Measurements from ENCODE around the gene MOSPD3. TPM values are rescaled to one million over a fixed set of nuclear protein-coding genes. Genes with fewer than 3 reads are reported as not detected.

Gene MOSPD3
- total and polyA plus RNA-seq, 8 donors = 4.0 to 30.7 (median 20.4) TPM; not detected in 1

DNA sequence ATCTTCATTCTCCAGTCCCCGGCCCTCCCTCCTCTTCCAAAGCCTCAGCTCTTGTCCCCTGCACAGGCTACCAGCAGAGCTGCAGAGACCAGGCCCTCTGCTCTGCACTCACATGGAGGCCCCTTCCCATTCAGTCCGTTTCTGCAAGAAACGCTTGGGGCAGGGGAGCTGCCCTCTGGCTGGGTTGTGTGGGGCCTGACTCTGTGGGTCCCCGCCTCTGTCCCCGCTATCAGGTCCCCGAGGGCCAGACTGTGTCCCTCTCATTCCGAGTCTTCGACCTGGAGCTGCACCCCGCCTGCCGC, 8.7 kb upstream of the MOSPD3 start:
- H3K36me3 ChIP-seq = no peaks in the 10 kb centered on the region
- no peak for TF ChIP-seq POLR2AphosphoS5 (IDR thresholded peaks at IDR 0.05)
- TF ChIP-seq EP300 (IDR thresholded peaks at IDR 0.05) = no peak
- TF ChIP-seq, protein P1, sequence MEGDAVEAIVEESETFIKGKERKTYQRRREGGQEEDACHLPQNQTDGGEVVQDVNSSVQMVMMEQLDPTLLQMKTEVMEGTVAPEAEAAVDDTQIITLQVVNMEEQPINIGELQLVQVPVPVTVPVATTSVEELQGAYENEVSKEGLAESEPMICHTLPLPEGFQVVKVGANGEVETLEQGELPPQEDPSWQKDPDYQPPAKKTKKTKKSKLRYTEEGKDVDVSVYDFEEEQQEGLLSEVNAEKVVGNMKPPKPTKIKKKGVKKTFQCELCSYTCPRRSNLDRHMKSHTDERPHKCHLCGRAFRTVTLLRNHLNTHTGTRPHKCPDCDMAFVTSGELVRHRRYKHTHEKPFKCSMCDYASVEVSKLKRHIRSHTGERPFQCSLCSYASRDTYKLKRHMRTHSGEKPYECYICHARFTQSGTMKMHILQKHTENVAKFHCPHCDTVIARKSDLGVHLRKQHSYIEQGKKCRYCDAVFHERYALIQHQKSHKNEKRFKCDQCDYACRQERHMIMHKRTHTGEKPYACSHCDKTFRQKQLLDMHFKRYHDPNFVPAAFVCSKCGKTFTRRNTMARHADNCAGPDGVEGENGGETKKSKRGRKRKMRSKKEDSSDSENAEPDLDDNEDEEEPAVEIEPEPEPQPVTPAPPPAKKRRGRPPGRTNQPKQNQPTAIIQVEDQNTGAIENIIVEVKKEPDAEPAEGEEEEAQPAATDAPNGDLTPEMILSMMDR (IDR thresholded peaks at IDR 0.05) = no peak
- no peak for TF ChIP-seq POLR2A (IDR thresholded peaks at IDR 0.05)
- WGBS, 5 donors = 15 to 26% (median 18%) methylated on average over 3 to 10 of the region's 10 CpGs
- peaks cover 23 to 42% (median 36%) of the 10 kb centered on the region in 4 donors for H3K4me1 ChIP-seq
- DNase-seq = no peak
- peaks cover 0 to 3% (median 0%) of the 10 kb centered on the region in 3 donors for H3K27me3 ChIP-seq
- peak overlapping the region; percentile 61 to 86 (median 76) for H3K4me3 ChIP-seq
- no peaks in the 10 kb centered on the region for H3K9me3 ChIP-seq
- intact Hi-C loops (cut with DNase I; ENCODE audit: low total_unique reads) = no loop called here
- H3K27ac ChIP-seq = peak overlapping the region; percentile 68 to 89 (median 83)

DNA sequence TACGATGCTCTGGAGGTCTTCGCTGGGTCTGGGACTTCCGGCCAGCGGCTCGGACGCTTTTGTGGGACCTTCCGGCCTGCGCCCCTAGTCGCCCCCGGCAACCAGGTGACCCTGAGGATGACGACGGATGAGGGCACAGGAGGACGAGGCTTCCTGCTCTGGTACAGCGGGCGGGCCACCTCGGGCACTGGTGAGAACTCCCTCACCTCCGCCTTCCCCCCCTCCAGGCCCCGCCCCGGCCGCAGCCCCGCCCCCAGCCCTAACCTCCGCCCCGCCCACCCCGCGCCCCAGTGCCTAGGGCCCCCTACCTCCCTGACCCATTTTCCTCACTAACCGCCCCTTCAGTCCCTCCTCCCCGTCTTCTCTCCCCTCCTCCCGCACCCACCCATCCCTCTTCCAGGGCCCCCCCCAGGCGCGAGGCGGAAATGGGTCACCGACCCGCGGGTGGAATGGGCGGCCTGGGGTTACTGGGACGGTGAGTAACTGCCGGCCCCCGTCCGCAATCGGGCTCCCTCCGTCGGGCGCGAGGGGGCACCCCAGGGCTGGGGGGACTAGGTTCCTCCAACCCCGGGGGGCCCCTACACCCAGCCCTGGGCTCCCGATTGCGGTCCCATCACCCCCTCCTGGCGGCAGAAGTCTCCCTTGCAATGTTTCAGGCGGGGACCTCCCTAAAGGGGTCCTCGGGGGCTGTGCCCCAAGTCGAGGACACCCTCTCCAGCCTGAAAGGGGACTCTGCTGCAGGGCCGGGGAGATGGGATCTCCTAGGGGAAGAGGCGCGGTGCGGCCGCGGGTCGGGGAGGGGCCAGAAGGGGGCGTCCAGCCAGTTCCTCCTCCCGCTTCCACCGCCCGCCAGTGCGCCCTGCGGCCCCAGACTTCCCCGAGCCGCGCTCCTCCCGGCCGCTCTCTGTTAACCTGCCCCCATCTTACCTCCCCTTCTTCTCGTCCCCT, 8.0 kb upstream of the MOSPD3 start:
- intact Hi-C loops (cut with DNase I; ENCODE audit: low total_unique reads) = no loop called here
- Histone ChIP-seq H3K27ac (peak overlapping the region; percentile 71 to 89 (median 83)), H3K27me3 (peaks cover 0 to 3% (median 0%) of the 10 kb centered on the region in 3 donors), H3K4me1 (peaks cover 23 to 42% (median 36%) of the 10 kb centered on the region in 4 donors), H3K4me3 (peak overlapping the region; percentile 61 to 86 (median 76)), H3K9me3 (no peaks in the 10 kb centered on the region), H3K36me3 (no peaks in the 10 kb centered on the region)
- DNase-seq = peak; percentile 79 to 90
- TF ChIP-seq POLR2AphosphoS5 (IDR thresholded peaks at IDR 0.05) (peak in 2 of 3 donors; percentile 42 to 58), POLR2A (IDR thresholded peaks at IDR 0.05) (no peak), EP300 (IDR thresholded peaks at IDR 0.05) (no peak)
- TF ChIP-seq, protein P1 (IDR thresholded peaks at IDR 0.05) = peak in 5 of 7 experiments; percentile 16 to 66 (median 26)
- 0 to 2% (median 1%) methylated on average over 30 to 70 of the region's 70 CpGs for WGBS, 5 donors

DNA sequence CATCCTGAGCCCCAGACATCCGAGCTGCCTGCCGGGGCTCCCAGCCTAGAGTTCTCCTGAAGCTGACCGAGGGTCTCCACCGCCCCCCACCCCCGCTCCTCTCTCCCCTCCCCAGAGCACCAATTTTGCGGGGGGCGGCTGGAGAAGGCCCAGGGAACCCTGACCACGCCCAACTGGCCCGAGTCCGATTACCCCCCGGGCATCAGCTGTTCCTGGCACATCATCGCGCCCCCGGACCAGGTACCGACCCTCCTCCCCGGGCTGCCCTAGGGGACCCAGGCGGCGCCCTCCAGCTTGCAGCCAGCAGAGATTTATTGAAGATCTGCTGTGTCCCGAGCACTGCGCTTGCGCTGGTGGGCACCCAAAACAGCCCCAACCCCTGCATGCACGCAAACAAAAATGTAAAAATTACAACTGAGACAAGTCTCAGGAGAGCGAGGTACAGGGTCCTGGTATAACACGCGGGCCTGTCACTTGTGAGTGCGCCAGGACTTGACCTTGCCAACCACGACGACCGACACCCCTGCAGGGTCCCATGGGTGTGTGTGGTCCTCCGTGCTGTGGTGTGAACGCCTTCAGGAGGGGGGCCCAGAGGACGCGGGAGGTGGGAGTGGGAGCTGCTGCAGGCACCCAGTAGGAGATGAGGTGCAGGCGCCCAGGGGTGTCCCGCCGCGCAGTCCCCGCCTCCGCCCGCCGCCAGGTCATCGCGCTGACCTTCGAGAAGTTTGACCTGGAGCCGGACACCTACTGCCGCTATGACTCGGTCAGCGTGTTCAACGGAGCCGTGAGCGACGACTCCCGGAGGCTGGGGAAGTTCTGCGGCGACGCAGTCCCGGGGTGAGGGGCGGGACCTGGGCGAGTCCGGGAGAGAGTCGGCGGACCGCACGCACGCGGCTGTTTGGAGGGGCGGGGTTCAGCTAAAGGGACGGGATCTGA, 7.1 kb upstream of the MOSPD3 start:
- peak; percentile 68 to 80 for DNase-seq
- H3K9me3 ChIP-seq = no peaks in the 10 kb centered on the region

More for the DNA sequence above, 7.1 kb upstream of the MOSPD3 start:
- Histone ChIP-seq H3K27ac (peak overlapping the region; percentile 71 to 89 (median 83)), H3K4me3 (peak overlapping the region; percentile 61 to 86 (median 76)), H3K36me3 (no peaks in the 10 kb centered on the region), H3K4me1 (peaks cover 23 to 42% (median 36%) of the 10 kb centered on the region in 4 donors), H3K27me3 (peaks cover 0 to 3% (median 0%) of the 10 kb centered on the region in 3 donors)
- TF ChIP-seq, protein P1 (IDR thresholded peaks at IDR 0.05) = no peak
- TF ChIP-seq POLR2AphosphoS5 (IDR thresholded peaks at IDR 0.05) = peak in 1 of 3 donors; percentile 10
- 5 to 23% (median 12%) methylated on average over 24 to 68 of the region's 68 CpGs for WGBS, 5 donors
- intact Hi-C loops (cut with DNase I; ENCODE audit: low total_unique reads) = no loop called here

Data from stomach (tissue), 9 donors.